Putamen (tissue), 1 donor: ENCODE results near the gene HK1.
A peak's percentile ranks its signal among the peaks of the same experiment; 100 is the strongest.
"Not testable (repeated sequence)": the region's sequence is repeated elsewhere in the genome, so short reads cannot be mapped to it uniquely, and the experiment has no call there.

Source experiments
- DNase-seq: peaks from one replicate; pipeline ENCODE4 v3.0.0-alpha.2; 2016; ENCODE audit warnings: low spot score

The HK1 gene

DNA sequence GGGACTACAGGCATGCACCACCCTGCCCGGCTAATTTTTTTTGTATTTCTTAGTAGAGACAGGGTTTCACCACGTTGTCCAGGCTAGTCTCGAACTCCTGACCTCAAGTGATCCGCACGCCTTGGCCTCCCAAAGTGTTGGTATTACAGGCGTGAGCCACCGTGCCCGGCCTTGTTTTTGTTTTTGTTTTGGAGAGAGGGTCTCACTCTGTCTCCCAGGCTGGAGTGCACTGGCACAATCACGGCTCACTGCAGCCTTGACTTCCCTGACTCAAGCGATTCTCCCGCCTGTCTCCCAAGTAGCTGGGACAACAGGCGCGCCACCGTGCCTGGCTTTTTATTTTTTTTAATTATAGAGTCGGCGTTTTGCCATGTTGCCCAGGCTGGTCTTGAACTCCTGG lies 172.1 kb downstream of the HK1 start:
- DNase-seq, result not testable (repeated sequence)

DNA sequence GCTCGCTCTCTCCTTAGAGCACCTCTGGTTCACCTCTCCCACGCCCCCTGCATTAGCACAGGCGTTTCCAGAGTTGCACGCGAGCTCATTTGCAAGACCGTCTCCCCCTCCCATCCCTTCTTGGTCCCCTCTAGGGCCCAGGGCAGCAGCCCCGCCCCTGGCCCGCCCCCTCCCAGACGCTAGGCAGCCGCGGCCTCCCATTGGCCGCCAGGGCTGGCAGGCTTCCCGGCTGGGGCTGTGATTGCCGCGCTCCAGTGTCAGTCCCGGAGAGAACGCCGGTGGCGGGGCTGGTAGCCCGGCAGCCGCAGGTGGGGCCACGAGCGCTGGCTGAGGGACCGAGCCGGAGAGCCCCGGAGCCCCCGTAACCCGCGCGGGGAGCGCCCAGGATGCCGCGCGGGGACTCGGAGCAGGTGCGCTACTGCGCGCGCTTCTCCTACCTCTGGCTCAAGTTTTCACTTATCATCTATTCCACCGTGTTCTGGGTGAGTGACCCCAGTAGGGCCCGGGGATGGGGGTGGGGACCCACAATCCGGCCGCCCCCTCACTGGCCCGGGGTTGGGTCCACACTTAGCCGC lies 173.0 kb downstream of the HK1 start, which contains the start of gene TSPAN15:
TSS of gene TSPAN15 (plus strand) at position 257 of the 575 bp plus-strand sequence. CDS start at position 387, 130 bp downstream.
- DNase-seq, result peak; percentile 92
